HCT116 (cell line): ENCODE data around the gene RASSF5. TPM values are rescaled to one million over a fixed set of nuclear protein-coding genes. Genes with fewer than 3 reads are reported as not detected.

ENCODE experiments used
- ATAC-seq: fragments of 200-7000 bp; cut with Tn5 transposase; 2 replicates; pipeline ENCODE4 v1.9.1; 2020; ENCODE audit warnings: mild to moderate bottlenecking, moderate library complexity
- BruUV-seq: library from RNA; stranded (reverse); fragments of 400-500 nt; replicated peaks from 2 replicates; lab custom pipeline; 2021; lab: Mats Ljungman, UMichigan
- CTCF ChIA-PET: fragments of 300-600 bp; sonication (Branson Sonifier 250); formaldehyde crosslinking; loops from one replicate; lab custom pipeline; 2021; ENCODE audit warnings: antibody characterized with exemption; lab: Charles Lee
- POLR2A ChIA-PET: fragments of 300-600, 350-600 bp; sonication (Branson Sonifier 250); formaldehyde crosslinking; loops from one replicate; lab custom pipeline; 2021; ENCODE audit warnings: antibody characterized with exemption; lab: Charles Lee
- RAD21 ChIA-PET, 2 experiments: fragments of 300-600 bp; sonication (Branson Sonifier 250); formaldehyde crosslinking; loops; one replicate each; lab custom pipeline; 2023; ENCODE audit warnings: low total read pairs in 2 of 2; ENCODE audit not compliant: uncharacterized antibody in 2 of 2, unreplicated experiment in 2 of 2, low non-redundant PET in 1 of 2; lab: Charles Lee
- DNase-seq: peaks from one replicate; pipeline ENCODE4 v3.0.0-alpha.2; 2010; ENCODE audit warnings: low read depth, low spot score
- H2AFZ ChIP-seq: fragments of 200-600 bp; shearing (Covaris generic), sonication (generic); 2 replicates; pipeline ENCODE4 v1.6.1; 2017; ENCODE audit warnings: low read depth, mixed run types, mixed read lengths, antibody characterized with exemption, low read length; ENCODE audit not compliant: poor library complexity, severe bottlenecking
- H3K27ac ChIP-seq: 2 replicates; pipeline ENCODE4 v1.5.1; 2012; ENCODE audit warnings: low read depth, low read length
- H3K27me3 ChIP-seq: fragments of 200-600 bp; sonication (generic); 2 replicates; pipeline ENCODE4 v1.6.1; 2016; ENCODE audit warnings: mixed run types, low read length, mixed read lengths; ENCODE audit not compliant: insufficient read depth
- H3K36me3 ChIP-seq, 2 experiments: fragments of 200-500 bp in 1 of 2; fragments of 200-600 bp in 1 of 2; sonication (Bioruptor generic) in 1 of 2; sonication (generic) in 1 of 2; 2 replicates each; pipeline versions ENCODE4 v1.5.1 to v1.6.1; 2014 to 2016; ENCODE audit warnings: low read length in 2 of 2, inconsistent platforms in 1 of 2, mixed read lengths in 1 of 2, mixed run types in 1 of 2; ENCODE audit not compliant: insufficient read depth in 2 of 2, control insufficient read depth in 1 of 2
- H3K4me1 ChIP-seq, 2 experiments: fragments of 200-600 bp in 1 of 2; sonication (generic) in 1 of 2; 2 replicates each; pipeline versions ENCODE4 v1.5.1 to v1.6.1; 2012 to 2017; ENCODE audit warnings: low read length in 2 of 2, inconsistent platforms in 1 of 2, mild to moderate bottlenecking in 1 of 2, mixed read lengths in 1 of 2, mixed run types in 1 of 2, moderate library complexity in 1 of 2; ENCODE audit not compliant: insufficient read depth in 2 of 2, control insufficient read depth in 1 of 2
- H3K4me2 ChIP-seq: fragments of 200-600 bp; sonication (generic); 2 replicates; pipeline ENCODE4 v1.6.1; 2017; ENCODE audit warnings: mixed run types, low read length, mixed read lengths
- H3K4me3 ChIP-seq, 2 experiments: fragments of 200-600 bp in 1 of 2; sonication (generic) in 1 of 2; replicated peaks in 1 of 2; 2 replicates each; pipeline ENCODE4 v1.5.1; 2011 to 2016; ENCODE audit warnings: low read length in 2 of 2, control low read depth in 1 of 2, low read depth in 1 of 2, mild to moderate bottlenecking in 1 of 2, mixed read lengths in 1 of 2, mixed run types in 1 of 2
- H3K79me2 ChIP-seq: fragments of 200-600 bp; sonication (generic); 2 replicates; pipeline ENCODE4 v1.6.1; 2017; ENCODE audit warnings: mild to moderate bottlenecking, mixed run types, low read length, moderate library complexity, mixed read lengths; ENCODE audit not compliant: insufficient read depth
- H3K9ac ChIP-seq: fragments of 200-600 bp; sonication (generic); 2 replicates; pipeline ENCODE4 v1.6.1; 2016; ENCODE audit warnings: low read length, mixed read lengths
- H3K9me2 ChIP-seq: fragments of 200-600 bp; sonication (generic), shearing (Covaris generic); 2 replicates; pipeline ENCODE4 v1.6.1; 2017; ENCODE audit warnings: mixed run types, mild to moderate bottlenecking, moderate library complexity; ENCODE audit not compliant: insufficient read depth
- H3K9me3 ChIP-seq, 2 experiments: fragments of 200-500 bp in 1 of 2; fragments of 200-600 bp in 1 of 2; sonication (Bioruptor generic) in 1 of 2; sonication (generic) in 1 of 2; 2 replicates each; pipeline ENCODE4 v1.6.1; 2014 to 2017; ENCODE audit warnings: low read length in 2 of 2, mixed read lengths in 2 of 2, inconsistent platforms in 1 of 2, low read depth in 1 of 2, mild to moderate bottlenecking in 1 of 2, mixed run types in 1 of 2, moderate library complexity in 1 of 2; ENCODE audit not compliant: control insufficient read depth in 1 of 2, insufficient read depth in 1 of 2
- H4K20me1 ChIP-seq: fragments of 200-600 bp; sonication (generic), shearing (Covaris generic); 2 replicates; pipeline ENCODE4 v1.6.1; 2017; ENCODE audit warnings: mixed run types, mild to moderate bottlenecking, moderate library complexity; ENCODE audit not compliant: insufficient read depth
- CBX3 ChIP-seq: IDR thresholded peaks from 2 replicates; pipeline ENCODE4 v1.6.1; 2012; ENCODE audit warnings: low read depth
- CEBPB ChIP-seq: IDR thresholded peaks from 2 replicates; pipeline ENCODE4 v1.6.1; 2012; ENCODE audit warnings: low read depth
- EGR1 ChIP-seq: IDR thresholded peaks from 2 replicates; pipeline ENCODE4 v1.6.1; 2012; ENCODE audit warnings: low read depth
- EZH2 ChIP-seq: fragments of 200-600 bp; sonication (generic); IDR thresholded peaks from 2 replicates; pipeline ENCODE4 v1.6.1; 2017; ENCODE audit warnings: antibody characterized with exemption, mixed run types
- JUND ChIP-seq: IDR thresholded peaks from 2 replicates; pipeline ENCODE4 v1.6.1; 2012
- POLR2A ChIP-seq: IDR thresholded peaks from 2 replicates; pipeline ENCODE4 v1.7.0; 2011; ENCODE audit warnings: borderline replicate concordance; ENCODE audit not compliant: insufficient read depth, insufficient read length; ENCODE audit errors: extremely low read depth
- RAD21 ChIP-seq: IDR thresholded peaks from 2 replicates; pipeline ENCODE4 v1.6.1; 2012; ENCODE audit warnings: low read depth, mild to moderate bottlenecking
- TCF7L2 ChIP-seq: IDR thresholded peaks from 2 replicates; pipeline ENCODE4 v1.7.0; 2011; ENCODE audit warnings: borderline replicate concordance, inconsistent platforms; ENCODE audit not compliant: insufficient read depth, insufficient read length; ENCODE audit errors: extremely low read depth
- intact Hi-C: fragments of 100-400 bp; cut with micrococcal nuclease; formaldehyde crosslinking; loops from 2 replicates; pipeline ENCODE4 v1.10.0; 2022
- total RNA-seq: library from RNA; stranded (reverse); gene quantifications from one replicate; pipeline ENCODE4 v1.2.1, GENCODE V29; 2021; ENCODE audit not compliant: unreplicated experiment
- TF ChIP-seq, protein P1 (sequence below): IDR thresholded peaks from 2 replicates; pipeline ENCODE4 v1.6.1; 2012

The RASSF5 gene
- total RNA-seq, 1 experiment from 2014 or later: 5.4 TPM

DNA sequence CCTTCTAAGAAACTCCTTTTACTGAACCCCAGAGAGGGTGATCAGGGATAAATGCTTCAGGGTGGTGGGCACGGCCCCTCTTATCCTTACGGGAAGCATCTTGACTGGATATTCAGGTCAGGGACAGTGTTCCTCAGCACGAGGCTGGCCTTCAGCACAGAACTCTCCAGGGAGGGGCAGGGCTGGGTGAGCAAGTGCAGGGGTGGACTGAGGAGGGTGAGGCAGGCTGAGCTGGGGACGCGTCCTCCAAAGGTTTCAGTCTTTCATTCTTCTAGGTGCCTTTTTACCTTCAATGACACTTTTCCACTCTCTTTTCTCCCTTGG is 52.3 kb downstream of the RASSF5 start:
- no peaks in the 10 kb centered on the region for H3K9me3 ChIP-seq
- no TSS peak for BruUV-seq
- peaks cover 5 to 23% of the 10 kb centered on the region in 2 experiments; a peak in 3 of 4 replicates for H3K4me1 ChIP-seq
- ChIA-PET POLR2A (no interaction called here), RAD21 (no interaction called here)
- no peak overlapping the region for H3K4me3 ChIP-seq
- no peak for DNase-seq
- no peaks in the 10 kb centered on the region for H4K20me1 ChIP-seq
- no peak overlapping the region for H2AFZ ChIP-seq
- H3K79me2 ChIP-seq: no peaks in the 10 kb centered on the region
- ATAC-seq: no peak
- no peak for TF ChIP-seq CBX3
- TF ChIP-seq, all 23 proteins: peak for 0
- Histone ChIP-seq H3K4me2 (no peak overlapping the region), H3K27me3 (no peaks in the 10 kb centered on the region), H3K27ac (no peak overlapping the region), H3K9me2 (no peaks in the 10 kb centered on the region), H3K36me3 (no peaks in the 10 kb centered on the region), H3K9ac (no peak overlapping the region)
- intact Hi-C loops: no loop called here
- CTCF ChIA-PET: interaction anchor here (0.8 kb wide), 1 partner anchor 15 kb away, joined by 3 read pairs; no protein-coding TSS in a partner anchor

DNA sequence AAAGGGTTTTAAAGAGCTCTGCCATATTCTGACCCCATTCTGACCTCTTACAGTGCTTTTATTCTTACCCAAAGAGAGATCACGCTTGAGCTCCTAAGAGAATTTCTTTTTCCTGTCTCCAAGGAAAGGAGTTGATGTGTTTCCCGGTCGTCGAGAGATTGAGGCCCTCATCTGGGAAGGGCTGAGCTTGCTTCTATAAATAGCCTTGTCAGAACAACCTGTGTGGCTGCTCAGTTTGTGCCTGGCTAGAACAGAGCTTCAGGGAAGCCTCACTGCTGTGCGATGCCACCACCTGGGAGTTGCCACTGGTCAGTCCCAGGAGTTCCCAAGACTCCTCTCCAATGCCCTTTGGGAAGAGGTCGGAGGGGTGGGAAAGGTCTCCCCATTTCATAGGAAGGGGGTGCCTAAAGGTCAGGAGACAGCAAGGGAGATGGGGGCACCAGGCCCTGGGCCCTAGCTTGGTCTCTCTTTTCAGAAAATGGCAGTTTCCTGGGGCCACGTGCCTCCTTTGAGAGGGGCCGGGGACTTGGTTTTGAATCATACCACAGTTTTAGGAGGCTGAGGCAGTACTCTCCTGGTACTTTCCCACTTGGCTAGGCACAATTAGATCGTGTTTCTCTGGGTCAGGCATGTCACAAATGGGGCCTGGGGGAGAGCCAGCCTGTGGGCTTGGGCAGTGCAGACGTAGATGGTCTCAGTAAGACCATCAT is 52.8 kb downstream of the RASSF5 start:
- no peaks in the 10 kb centered on the region for H3K9me3 ChIP-seq
- H3K4me3 ChIP-seq: no peak overlapping the region
- CTCF ChIA-PET: interaction anchor here (0.8 kb wide), 1 partner anchor 15 kb away, joined by 3 read pairs; no protein-coding TSS in a partner anchor
- intact Hi-C loops: no loop called here
- H3K4me1 ChIP-seq: peaks cover 5 to 23% of the 10 kb centered on the region in 2 experiments; a peak in 3 of 4 replicates
- H3K4me2 ChIP-seq: no peak overlapping the region
- BruUV-seq: no TSS peak
- RAD21 ChIA-PET: no interaction called here
- H3K9ac ChIP-seq: no peak overlapping the region
- DNase-seq (no peak), ATAC-seq (no peak)
- POLR2A ChIA-PET: no interaction called here
- no peak overlapping the region for H2AFZ ChIP-seq
- TF ChIP-seq EZH2: no peak
- TF ChIP-seq TCF7L2: no peak
- TF ChIP-seq RAD21: no peak
- TF ChIP-seq JUND: no peak
- TF ChIP-seq EGR1: no peak
- no peak for TF ChIP-seq POLR2A
- TF ChIP-seq, protein P1, sequence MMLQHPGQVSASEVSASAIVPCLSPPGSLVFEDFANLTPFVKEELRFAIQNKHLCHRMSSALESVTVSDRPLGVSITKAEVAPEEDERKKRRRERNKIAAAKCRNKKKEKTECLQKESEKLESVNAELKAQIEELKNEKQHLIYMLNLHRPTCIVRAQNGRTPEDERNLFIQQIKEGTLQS: no peak
- no peak for TF ChIP-seq CEBPB
- no peaks in the 10 kb centered on the region for H3K27me3 ChIP-seq
- H3K79me2 ChIP-seq: no peaks in the 10 kb centered on the region
- no peaks in the 10 kb centered on the region for H3K36me3 ChIP-seq
- no peaks in the 10 kb centered on the region for H4K20me1 ChIP-seq
- H3K9me2 ChIP-seq: no peaks in the 10 kb centered on the region
- no peak overlapping the region for H3K27ac ChIP-seq
